AG09309 (cell line): ENCODE measurements around the gene ZNF862.
"Not testable (repeated sequence)": the region's sequence is repeated elsewhere in the genome, so short reads cannot be mapped to it uniquely, and the experiment has no call there.

Experiments
- DNase-seq: peaks from one replicate; pipeline ENCODE4 v3.0.0-alpha.2; 2010; ENCODE audit warnings: low read depth
- H3K4me3 ChIP-seq: 2 replicates; pipeline ENCODE4 v1.5.1; 2011; ENCODE audit warnings: mild to moderate bottlenecking, low read depth, low read length, moderate library complexity; ENCODE audit not compliant: control insufficient read depth
- CTCF ChIP-seq: IDR thresholded peaks from 2 replicates; pipeline ENCODE4 v1.5.1; 2011; ENCODE audit warnings: mild to moderate bottlenecking, low read depth, low read length, inconsistent platforms; ENCODE audit not compliant: insufficient read depth, control insufficient read depth; ENCODE audit errors: missing control alignments

ZNF862 gene

GRCh38 chr7:149886018-149886415, 47.8 kb downstream of the ZNF862 start:
- DNase-seq, result no peak
- no peak for TF ChIP-seq CTCF
- no peak overlapping the region for H3K4me3 ChIP-seq

- no peak overlapping the region for H3K4me3 ChIP-seq
- DNase-seq, result no peak
- TF ChIP-seq CTCF, result no peak
Measured at GRCh38 chr7:149887311-149887710, 49.1 kb downstream of the ZNF862 start.

- H3K4me3 ChIP-seq, result not testable (repeated sequence)
Measured at GRCh38 chr7:149890715-149891114, 52.5 kb downstream of the ZNF862 start.

GRCh38 chr7:149894957-149895356, 56.8 kb downstream of the ZNF862 start:
- DNase-seq, result not testable (repeated sequence)

More at GRCh38 chr7:149890715-149891114, 52.5 kb downstream of the ZNF862 start:
- DNase-seq, result not testable (repeated sequence)

GRCh38 chr7:149907776-149908376, 69.7 kb downstream of the ZNF862 start:
- not testable (repeated sequence) for DNase-seq, H3K4me3 ChIP-seq

More at GRCh38 chr7:149894957-149895356, 56.8 kb downstream of the ZNF862 start:
- H3K4me3 ChIP-seq, result not testable (repeated sequence)

GRCh38 chr7:149910219-149910618, 72.0 kb downstream of the ZNF862 start:
- not testable (repeated sequence) for DNase-seq, H3K4me3 ChIP-seq

- H3K4me3 ChIP-seq, DNase-seq: not testable (repeated sequence)
Measured at GRCh38 chr7:149912126-149912525, 74.0 kb downstream of the ZNF862 start.
